Muscle of leg (tissue), 11 donors: ENCODE measurements around the gene LRRC37A. TPM values are rescaled to one million over a fixed set of nuclear protein-coding genes. Genes with fewer than 3 reads are reported as not detected.
"Not testable (repeated sequence)": the region's sequence is repeated elsewhere in the genome, so short reads cannot be mapped to it uniquely, and the experiment has no call there.

Experiments
- DNase-seq: peaks from one replicate; pipeline ENCODE4 v3.0.0; 2013
- H3K27ac ChIP-seq: one replicate; pipeline ENCODE4 v1.5.1; 2013; ENCODE audit warnings: mild to moderate bottlenecking, low read length, control low read depth
- H3K27me3 ChIP-seq: one replicate; pipeline ENCODE4 v1.6.1; 2013; ENCODE audit warnings: low read length; ENCODE audit not compliant: control insufficient read depth, insufficient read depth
- H3K36me3 ChIP-seq: one replicate; pipeline ENCODE4 v1.6.1; 2013; ENCODE audit warnings: low read length; ENCODE audit not compliant: control insufficient read depth, insufficient read depth
- H3K4me1 ChIP-seq: one replicate; pipeline ENCODE4 v1.6.1; 2013; ENCODE audit warnings: low read length; ENCODE audit not compliant: control insufficient read depth, insufficient read depth
- H3K4me3 ChIP-seq: one replicate; pipeline ENCODE4 v1.5.1; 2013; ENCODE audit warnings: low read length, control low read depth
- H3K9me3 ChIP-seq: replicated peaks from 2 replicates; pipeline ENCODE4 v1.6.1; 2013; ENCODE audit warnings: low read depth, low read length; ENCODE audit not compliant: control insufficient read depth
- WGBS: methylation state at CpG from one replicate; pipeline ENCODE4 v1.1.5; 2013; ENCODE audit warnings: missing lambda C conversion rate; ENCODE audit not compliant: insufficient coverage; 5-methylcytosine and 5-hydroxymethylcytosine counted together
- polyA plus RNA-seq, 8 donors: library from polyadenylated mRNA; unstranded; fragments of 120-200 nt; gene quantifications; one replicate each; pipeline versions ENCODE4 v1.2.1 to v1.2.3, GENCODE V29; 2013; ENCODE audit warnings: inconsistent platforms in 1 of 8, low replicate concordance in 1 of 8; ENCODE audit not compliant: insufficient read length in 8 of 8, insufficient read depth in 1 of 8
- total RNA-seq: library from RNA; stranded (reverse); fragments of 120-200 nt; gene quantifications from one replicate; pipeline ENCODE4 v1.2.4, GENCODE V29; 2013

The LRRC37A gene
- total and polyA plus RNA-seq, 9 donors: 1.3 to 4.3 (median 2.0) TPM

DNA sequence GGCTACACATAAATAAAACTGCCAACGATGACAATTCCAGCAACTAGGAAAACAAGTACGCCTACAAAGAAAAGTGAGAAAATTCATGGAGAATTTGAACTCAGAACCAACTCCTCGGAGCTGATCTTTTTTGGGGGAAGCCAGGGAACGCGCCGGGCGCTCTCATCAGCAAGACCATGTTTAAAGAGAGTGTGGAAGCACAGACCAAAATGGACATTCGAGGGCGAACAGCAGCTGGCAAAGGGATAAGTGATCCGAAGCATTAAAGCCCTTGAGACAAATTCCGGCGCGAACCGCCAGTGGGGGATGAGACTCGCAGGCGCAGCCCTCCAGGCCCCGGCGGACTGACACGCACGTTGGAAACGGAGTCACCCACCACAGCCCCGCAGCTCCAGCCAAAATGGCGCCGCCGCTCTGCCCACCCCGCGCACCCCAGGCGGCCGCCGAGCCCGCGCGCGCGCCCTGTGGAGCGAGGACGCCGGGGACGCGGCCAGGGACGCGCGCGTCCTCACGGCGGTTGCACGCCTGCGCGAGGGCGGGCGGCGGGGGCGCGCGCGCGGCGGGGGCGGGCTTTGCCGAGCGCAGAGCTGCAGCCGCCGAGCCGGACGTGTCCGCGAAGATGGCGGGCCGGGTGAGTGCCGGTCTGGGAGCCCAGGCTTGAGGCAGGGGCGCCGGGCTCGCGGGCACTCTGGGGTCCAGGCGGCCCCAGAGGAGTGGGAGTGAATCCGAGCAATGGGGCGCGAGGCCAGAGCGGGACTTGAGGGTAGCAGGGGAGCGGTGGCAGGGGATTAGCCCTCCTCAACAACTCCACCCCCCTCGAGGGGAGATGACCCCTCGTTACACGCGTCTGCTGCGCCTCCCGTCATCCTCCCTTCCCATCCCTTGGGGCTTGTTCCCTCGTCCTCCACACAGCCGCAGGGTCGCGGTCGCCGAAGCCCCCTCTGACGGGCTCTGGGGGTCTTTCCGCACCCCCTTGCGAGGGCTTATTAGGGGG lies 77.6 kb downstream of the LRRC37A start:
- H3K27ac ChIP-seq, H3K9me3 ChIP-seq, H3K27me3 ChIP-seq, H3K4me1 ChIP-seq, H3K4me3 ChIP-seq, DNase-seq, H3K36me3 ChIP-seq: not testable (repeated sequence)
- no CpG with 5 or more reads among the region's 95 CpGs for WGBS

DNA sequence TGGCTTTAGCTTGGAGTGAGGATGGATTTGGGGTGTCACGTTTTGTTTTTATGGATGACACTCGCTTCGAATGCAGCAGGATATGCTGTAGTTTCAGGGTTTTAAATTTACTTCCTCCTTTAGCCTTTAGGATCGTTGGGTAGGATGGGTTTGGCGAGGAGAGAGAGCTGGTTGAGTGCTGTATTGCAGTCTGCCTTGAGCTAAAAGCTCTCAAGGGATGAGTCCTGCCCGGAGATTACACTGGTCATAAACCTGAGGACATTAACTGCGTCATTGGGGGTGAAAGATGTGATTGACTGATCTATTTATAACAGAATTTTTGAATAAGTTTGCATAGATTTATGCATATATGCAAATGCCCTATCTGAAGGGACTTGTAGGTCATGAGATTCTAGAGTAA lies 78.5 kb downstream of the LRRC37A start:
- H3K4me1 ChIP-seq, H3K27ac ChIP-seq, H3K4me3 ChIP-seq, H3K9me3 ChIP-seq, H3K27me3 ChIP-seq, H3K36me3 ChIP-seq, DNase-seq: not testable (repeated sequence)
- no CpG with 5 or more reads among the region's 7 CpGs for WGBS

DNA sequence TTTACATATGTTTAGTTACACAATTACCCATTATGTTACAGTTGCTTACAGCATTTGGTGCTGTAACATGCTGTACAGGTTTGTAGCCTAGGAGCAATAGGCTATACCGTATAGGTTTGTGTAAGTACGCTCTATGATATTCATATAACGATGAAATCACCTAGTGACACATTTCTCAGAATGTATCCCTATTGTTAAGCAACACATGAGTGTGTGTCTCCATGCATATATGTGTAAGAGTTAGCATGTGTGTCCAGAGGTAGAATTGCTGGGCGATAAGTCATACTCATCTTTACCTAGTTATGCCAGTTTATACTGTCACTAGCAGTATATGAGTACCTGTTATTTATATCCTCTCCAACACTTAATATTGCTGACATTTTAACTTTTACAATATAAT lies 88.2 kb downstream of the LRRC37A start:
- not testable (repeated sequence) for DNase-seq, H3K4me1 ChIP-seq
- no CpG with 5 or more reads among the region's 4 CpGs for WGBS

GRCh38 chr17:46385491-46385890 lies 90.6 kb downstream of the LRRC37A start:
- not testable (repeated sequence) for H3K27ac ChIP-seq, H3K36me3 ChIP-seq, DNase-seq, H3K4me1 ChIP-seq, H3K4me3 ChIP-seq, H3K9me3 ChIP-seq, H3K27me3 ChIP-seq

More for the DNA sequence above, 88.2 kb downstream of the LRRC37A start:
- not testable (repeated sequence) for H3K27ac ChIP-seq, H3K27me3 ChIP-seq, H3K9me3 ChIP-seq, H3K4me3 ChIP-seq, H3K36me3 ChIP-seq

Other genes with a start within 250 kb of the LRRC37A start
- 76.6 TPM for gene KANSL1, start 101.7 kb upstream of the LRRC37A start, total RNA-seq
- 10 to 100 TPM; 27.9 to 55.4 (median 32.1) TPM for gene KANSL1, start 101.7 kb upstream of the LRRC37A start, polyA plus RNA-seq
- gene ARL17B, start 66.6 kb downstream of the LRRC37A start, total RNA-seq: 10.6 TPM
- 1 to 10 TPM; 4.4 to 9.0 (median 7.1) TPM for gene ARL17B, start 66.6 kb downstream of the LRRC37A start, polyA plus RNA-seq
- gene LRRC37A2, start 217.3 kb downstream of the LRRC37A start, total RNA-seq: 8.5 TPM
- 10 to 100 TPM; 11.5 to 28.4 (median 13.6) TPM for gene LRRC37A2, start 217.3 kb downstream of the LRRC37A start, polyA plus RNA-seq